ENCODE data around the gene CNIH2. TPM values are rescaled to one million over a fixed set of nuclear protein-coding genes. Genes with fewer than 3 reads are reported as not detected.
"Not testable (repeated sequence)": the region's sequence is repeated elsewhere in the genome, so short reads cannot be mapped to it uniquely, and the experiment has no call there.

The CNIH2 gene
- total and polyA plus RNA-seq, 2 of the 13 experiments (the other 11 are each of a cell fraction or from before 2014, with no cell fraction given), result 0.60 to 0.69 TPM

DNA sequence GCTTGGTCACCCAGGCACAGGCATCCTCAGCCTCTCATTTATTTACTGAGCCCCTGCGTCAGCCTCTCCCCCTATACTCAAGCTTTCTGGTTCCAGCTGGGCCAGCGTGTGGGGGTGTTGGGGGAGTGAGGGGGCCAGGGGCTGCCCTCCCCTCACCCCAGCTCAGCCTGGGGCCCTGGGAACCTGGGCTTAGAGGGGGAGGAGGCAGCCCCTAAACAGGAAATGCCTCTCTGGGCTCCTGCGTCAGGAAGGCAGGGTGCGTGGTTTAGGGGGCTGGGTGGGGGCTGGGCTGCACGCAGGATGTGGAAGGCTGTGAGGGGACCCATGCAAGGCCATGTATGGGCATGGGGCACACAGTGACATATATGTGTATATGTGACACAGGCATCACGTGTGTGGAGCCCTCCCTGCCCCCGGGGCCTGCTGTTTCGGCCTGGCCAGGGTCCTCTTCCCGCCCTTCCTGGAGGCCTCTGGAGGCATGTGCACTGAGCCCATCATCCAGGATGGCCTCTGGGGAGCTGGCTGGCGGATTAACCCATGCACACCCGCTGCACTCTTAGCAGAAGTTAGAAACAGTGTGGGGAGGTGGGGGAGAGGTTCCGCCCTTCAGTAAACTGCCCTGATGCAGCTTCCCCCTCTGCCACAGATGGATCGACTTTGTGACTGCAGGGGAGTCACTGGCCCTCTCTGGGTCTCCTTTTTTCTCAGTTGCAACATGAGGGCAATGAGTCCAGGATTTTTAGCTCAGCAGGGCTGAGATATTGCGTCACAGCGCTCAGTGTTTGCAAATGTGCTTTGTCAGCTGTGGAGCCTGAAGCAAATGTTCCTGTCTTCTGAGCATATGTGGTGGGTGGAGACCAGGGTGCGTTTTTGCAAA, 40.0 kb downstream of the CNIH2 start (continued):
- TF ChIP-seq MTA1 (CRISPR knock-in tag; IDR thresholded peaks at IDR 0.05; ENCODE audit: borderline replicate concordance) (peak; percentile 17; the same call in 1 of the 2 replicates), CREM (IDR thresholded peaks at IDR 0.05) (peak; percentile 46; the same call in 1 of the 2 replicates), CREM (CRISPR knock-in tag; IDR thresholded peaks at IDR 0.05) (no peak), ZIK1 (CRISPR knock-in tag; IDR thresholded peaks at IDR 0.05; ENCODE audit: borderline replicate concordance, low read depth) (no peak), HMG20B (CRISPR knock-in tag; conservative IDR thresholded peaks at IDR 0.05) (no peak)

DNA sequence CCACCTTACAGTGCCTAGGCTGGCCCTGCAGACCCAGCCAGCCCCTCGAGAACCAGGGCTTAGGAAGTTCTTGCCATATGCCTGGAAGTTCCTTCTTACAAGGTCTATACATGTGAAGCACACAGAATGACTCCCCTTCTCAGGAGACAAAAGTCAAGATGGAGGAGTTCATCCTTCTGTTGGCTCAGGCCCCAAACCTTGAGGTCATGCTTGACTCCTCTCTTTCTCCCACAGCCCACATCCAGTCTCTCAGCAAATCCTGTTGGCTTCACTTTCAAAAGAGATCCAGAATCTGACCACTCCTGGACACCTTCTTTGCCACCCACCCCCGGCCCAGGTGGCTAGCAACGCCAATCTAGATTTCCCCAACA, 40.6 kb downstream of the CNIH2 start:
- Histone ChIP-seq H3K9ac (ENCODE audit: insufficient read depth, low read depth, low read length) (no peak overlapping the region), H3K4me1 (ENCODE audit: insufficient read depth, low read length) (peaks cover 51% of the 10 kb centered on the region), H3K9me3 (ENCODE audit: low read length) (no peaks in the 10 kb centered on the region), H2AFZ (ENCODE audit: low read length) (no peak overlapping the region), H3K27me3 (ENCODE audit: control insufficient read depth in 1 of 2, insufficient read depth in 2 of 2, low read length in 2 of 2) (0 out of 5 replicates have a peak, but pooled peaks cover 0 to 7% of the 10 kb centered on the region in 2 experiments), H4K20me1 (ENCODE audit: insufficient read depth, low read length) (no peaks in the 10 kb centered on the region), H3K4me3 (replicated peaks in 1 of 3; ENCODE audit: insufficient read depth in 1 of 3, low read depth in 2 of 3, low read length in 3 of 3) (no peak overlapping the region), H3K36me3 (replicated peaks in 1 of 2; ENCODE audit: control insufficient read depth in 1 of 2, insufficient read depth in 2 of 2, low read length in 2 of 2) (no peaks in the 10 kb centered on the region), H3K79me2 (ENCODE audit: insufficient read depth, low read length) (no peaks in the 10 kb centered on the region), H3K4me2 (ENCODE audit: low read depth, low read length) (peak overlapping the region; percentile 78), H3K27ac (ENCODE audit: extremely low read length, insufficient read depth, low read length) (no peak overlapping the region)
- ChIA-PET POLR2A (interaction anchor here (1.0 to 3.7 kb wide), 7 partner anchors 8 to 51 kb away, joined by 3 to 28 read pairs (median 6); partner anchors contain the start of genes B4GAT1, RIN1 and YIF1A), CTCF (ENCODE audit: low intra/inter-chr PET ratio, low total read pairs) (no interaction called here)
- intact Hi-C loops (cut with micrococcal nuclease; ENCODE audit: unreplicated experiment), result loop anchor here (10.0 kb wide), 1 partner anchor 66 kb away; no protein-coding TSS in a partner anchor
- WGBS (ENCODE audit: low lambda C conversion rate), result 17% methylated on average over 3 of the region's 3 CpGs
- FAIRE-seq (no peak), DNase-seq (ENCODE audit: low spot score) (no peak), ATAC-seq (no peak)
- no TSS peak for BruUV-seq (replicated peaks)
- in situ Hi-C loops (cut with HindIII; ENCODE audit: extremely low pct_ligation_motif_present, low pct_unique_long_range_greater_than_20kb), result no loop called here
- TF ChIP-seq ZNF724P (CRISPR knock-in tag; IDR thresholded peaks at IDR 0.05; ENCODE audit: borderline replicate concordance), result 0 out of 2 replicates have a peak, but pooled peaks have one; percentile 52
- TF ChIP-seq ZNF253 (CRISPR knock-in tag; IDR thresholded peaks at IDR 0.05; ENCODE audit: borderline replicate concordance), result no peak
- TF ChIP-seq GFI1 (CRISPR knock-in tag; IDR thresholded peaks at IDR 0.05; ENCODE audit: borderline replicate concordance), result 0 out of 2 replicates have a peak, but pooled peaks have one; percentile 5
- TF ChIP-seq PPARG (CRISPR knock-in tag; conservative IDR thresholded peaks at IDR 0.05), result 0 out of 2 replicates have a peak, but pooled peaks have one; percentile 6

DNA sequence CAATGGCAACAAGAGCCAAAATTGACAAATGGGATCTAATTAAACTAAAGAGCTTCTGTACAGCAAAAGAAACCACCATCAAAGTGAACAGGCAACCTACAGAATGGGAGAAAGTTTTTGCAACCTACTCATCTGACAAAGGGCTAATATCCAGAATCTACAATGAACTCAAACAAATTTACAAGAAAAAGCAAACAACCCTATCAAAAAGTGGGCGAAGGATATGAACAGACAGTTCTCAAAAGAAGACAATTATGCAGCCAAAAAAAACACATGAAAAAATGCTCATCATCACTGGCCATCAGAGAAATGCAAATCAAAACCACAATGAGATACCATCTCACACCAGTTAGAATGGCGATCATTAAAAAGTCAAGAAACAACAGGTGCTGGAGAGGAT, 42.3 kb downstream of the CNIH2 start:
- ATAC-seq; H3K9ac ChIP-seq (ENCODE audit: insufficient read depth, low read depth, low read length); H2AFZ ChIP-seq (ENCODE audit: low read length); H3K27ac ChIP-seq (ENCODE audit: extremely low read length, insufficient read depth, low read length); H3K79me2 ChIP-seq (ENCODE audit: insufficient read depth, low read length); BruUV-seq (replicated peaks); CTCF ChIA-PET (ENCODE audit: low intra/inter-chr PET ratio, low total read pairs); DNase-seq (ENCODE audit: low spot score); in situ Hi-C loops (cut with HindIII; ENCODE audit: extremely low pct_ligation_motif_present, low pct_unique_long_range_greater_than_20kb); H3K36me3 ChIP-seq (replicated peaks in 1 of 2; ENCODE audit: control insufficient read depth in 1 of 2, insufficient read depth in 2 of 2, low read length in 2 of 2); H3K9me3 ChIP-seq (ENCODE audit: low read length); FAIRE-seq; POLR2A ChIA-PET; H3K4me3 ChIP-seq (replicated peaks in 1 of 3; ENCODE audit: insufficient read depth in 1 of 3, low read depth in 2 of 3, low read length in 3 of 3); H4K20me1 ChIP-seq (ENCODE audit: insufficient read depth, low read length); intact Hi-C loops (cut with micrococcal nuclease; ENCODE audit: unreplicated experiment); H3K4me2 ChIP-seq (ENCODE audit: low read depth, low read length): not testable (repeated sequence)
- peaks cover 0 to 17% of the 10 kb centered on the region in 2 experiments; a peak in 3 of 5 replicates for H3K27me3 ChIP-seq (ENCODE audit: control insufficient read depth in 1 of 2, insufficient read depth in 2 of 2, low read length in 2 of 2)
- H3K4me1 ChIP-seq (ENCODE audit: insufficient read depth, low read length), result peaks cover 47% of the 10 kb centered on the region
- 70% methylated on average over 2 of the region's 2 CpGs for WGBS (ENCODE audit: low lambda C conversion rate)

DNA sequence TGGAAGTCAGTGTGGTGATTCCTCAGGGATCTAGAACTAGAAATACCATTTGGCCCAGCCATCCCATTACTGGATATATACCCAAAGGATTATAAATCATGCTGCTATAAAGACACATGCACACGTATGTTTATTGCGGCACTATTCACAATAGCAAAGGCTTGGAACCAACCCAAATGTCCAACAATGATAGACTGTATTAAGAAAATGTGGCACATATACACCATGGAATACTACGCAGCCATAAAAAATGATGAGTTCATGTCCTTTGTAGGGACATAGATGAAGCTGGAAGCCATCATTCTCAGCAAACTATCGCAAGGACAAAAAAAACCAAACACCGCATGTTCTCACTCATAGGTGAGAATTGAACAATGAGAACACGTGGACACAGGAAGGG, 42.8 kb downstream of the CNIH2 start:
- WGBS (ENCODE audit: low lambda C conversion rate), result 71% methylated on average over 6 of the region's 6 CpGs
- ATAC-seq; H2AFZ ChIP-seq (ENCODE audit: low read length); H4K20me1 ChIP-seq (ENCODE audit: insufficient read depth, low read length); in situ Hi-C loops (cut with HindIII; ENCODE audit: extremely low pct_ligation_motif_present, low pct_unique_long_range_greater_than_20kb); H3K36me3 ChIP-seq (replicated peaks in 1 of 2; ENCODE audit: control insufficient read depth in 1 of 2, insufficient read depth in 2 of 2, low read length in 2 of 2); DNase-seq (ENCODE audit: low spot score); H3K27ac ChIP-seq (ENCODE audit: extremely low read length, insufficient read depth, low read length); BruUV-seq (replicated peaks); FAIRE-seq; H3K9ac ChIP-seq (ENCODE audit: insufficient read depth, low read depth, low read length); H3K79me2 ChIP-seq (ENCODE audit: insufficient read depth, low read length); H3K9me3 ChIP-seq (ENCODE audit: low read length); H3K4me2 ChIP-seq (ENCODE audit: low read depth, low read length); POLR2A ChIA-PET; intact Hi-C loops (cut with micrococcal nuclease; ENCODE audit: unreplicated experiment); H3K4me3 ChIP-seq (replicated peaks in 1 of 3; ENCODE audit: insufficient read depth in 1 of 3, low read depth in 2 of 3, low read length in 3 of 3): not testable (repeated sequence)
- Histone ChIP-seq H3K4me1 (ENCODE audit: insufficient read depth, low read length) (peaks cover 52% of the 10 kb centered on the region), H3K27me3 (ENCODE audit: control insufficient read depth in 1 of 2, insufficient read depth in 2 of 2, low read length in 2 of 2) (peaks cover 0 to 21% of the 10 kb centered on the region in 2 experiments; a peak in 3 of 5 replicates)
- CTCF ChIA-PET (ENCODE audit: low intra/inter-chr PET ratio, low total read pairs), result interaction anchor here (2.2 kb wide), 1 partner anchor 9 kb away, joined by 24 read pairs; no protein-coding TSS in a partner anchor

All from HepG2 (cell line).